ENCODE data around the gene CD300LG.

DNA sequence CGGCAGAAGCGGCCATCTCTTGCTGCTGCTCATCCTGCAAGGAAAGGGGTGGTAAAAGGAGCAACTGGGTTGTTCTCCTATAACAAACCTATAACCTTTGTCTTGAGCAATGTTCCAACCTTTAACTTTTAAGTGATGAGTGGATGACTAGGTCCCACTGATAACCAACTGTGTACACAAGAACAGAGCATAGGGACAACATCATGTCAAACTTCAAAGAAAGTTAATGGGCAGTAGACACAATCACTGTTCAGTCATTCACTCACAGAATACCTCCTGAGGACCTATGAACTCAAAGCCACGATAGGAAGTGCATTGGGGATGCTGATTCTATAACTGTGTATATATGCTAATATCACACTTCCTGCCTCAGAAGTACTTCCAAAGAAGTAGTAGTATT is 45.1 kb upstream of the CD300LG start:
- no peak for TF ChIP-seq REST (IDR thresholded peaks at IDR 0.05; ENCODE audit: unreplicated experiment)
- no peak for TF ChIP-seq EZH2 (IDR thresholded peaks at IDR 0.05; ENCODE audit: low read depth, unreplicated experiment)
- no peak for TF ChIP-seq CTCF (conservative IDR thresholded peaks at IDR 0.05; ENCODE audit: low read depth in 2 of 2)
- TF ChIP-seq STAT1 (IDR thresholded peaks at IDR 0.05; ENCODE audit: unreplicated experiment) = no peak
- no peak for TF ChIP-seq CREB1 (CRISPR knock-in tag; IDR thresholded peaks at IDR 0.05; ENCODE audit: low read depth)
- no peak for TF ChIP-seq JUNB (IDR thresholded peaks at IDR 0.05; ENCODE audit: unreplicated experiment)
- no peak for TF ChIP-seq ZNF331 (CRISPR knock-in tag; IDR thresholded peaks at IDR 0.05; ENCODE audit: low read depth)
- no peak for TF ChIP-seq POLR2AphosphoS5 (IDR thresholded peaks at IDR 0.05; ENCODE audit: low read depth)
- TF ChIP-seq EZH2phosphoT487 (IDR thresholded peaks at IDR 0.05; ENCODE audit: unreplicated experiment) = no peak
- TF ChIP-seq ZNF114 (CRISPR knock-in tag; IDR thresholded peaks at IDR 0.05) = no peak
- TF ChIP-seq, protein P1, sequence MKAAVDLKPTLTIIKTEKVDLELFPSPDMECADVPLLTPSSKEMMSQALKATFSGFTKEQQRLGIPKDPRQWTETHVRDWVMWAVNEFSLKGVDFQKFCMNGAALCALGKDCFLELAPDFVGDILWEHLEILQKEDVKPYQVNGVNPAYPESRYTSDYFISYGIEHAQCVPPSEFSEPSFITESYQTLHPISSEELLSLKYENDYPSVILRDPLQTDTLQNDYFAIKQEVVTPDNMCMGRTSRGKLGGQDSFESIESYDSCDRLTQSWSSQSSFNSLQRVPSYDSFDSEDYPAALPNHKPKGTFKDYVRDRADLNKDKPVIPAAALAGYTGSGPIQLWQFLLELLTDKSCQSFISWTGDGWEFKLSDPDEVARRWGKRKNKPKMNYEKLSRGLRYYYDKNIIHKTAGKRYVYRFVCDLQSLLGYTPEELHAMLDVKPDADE (IDR thresholded peaks at IDR 0.05) = no peak
- TF ChIP-seq, protein P2, sequence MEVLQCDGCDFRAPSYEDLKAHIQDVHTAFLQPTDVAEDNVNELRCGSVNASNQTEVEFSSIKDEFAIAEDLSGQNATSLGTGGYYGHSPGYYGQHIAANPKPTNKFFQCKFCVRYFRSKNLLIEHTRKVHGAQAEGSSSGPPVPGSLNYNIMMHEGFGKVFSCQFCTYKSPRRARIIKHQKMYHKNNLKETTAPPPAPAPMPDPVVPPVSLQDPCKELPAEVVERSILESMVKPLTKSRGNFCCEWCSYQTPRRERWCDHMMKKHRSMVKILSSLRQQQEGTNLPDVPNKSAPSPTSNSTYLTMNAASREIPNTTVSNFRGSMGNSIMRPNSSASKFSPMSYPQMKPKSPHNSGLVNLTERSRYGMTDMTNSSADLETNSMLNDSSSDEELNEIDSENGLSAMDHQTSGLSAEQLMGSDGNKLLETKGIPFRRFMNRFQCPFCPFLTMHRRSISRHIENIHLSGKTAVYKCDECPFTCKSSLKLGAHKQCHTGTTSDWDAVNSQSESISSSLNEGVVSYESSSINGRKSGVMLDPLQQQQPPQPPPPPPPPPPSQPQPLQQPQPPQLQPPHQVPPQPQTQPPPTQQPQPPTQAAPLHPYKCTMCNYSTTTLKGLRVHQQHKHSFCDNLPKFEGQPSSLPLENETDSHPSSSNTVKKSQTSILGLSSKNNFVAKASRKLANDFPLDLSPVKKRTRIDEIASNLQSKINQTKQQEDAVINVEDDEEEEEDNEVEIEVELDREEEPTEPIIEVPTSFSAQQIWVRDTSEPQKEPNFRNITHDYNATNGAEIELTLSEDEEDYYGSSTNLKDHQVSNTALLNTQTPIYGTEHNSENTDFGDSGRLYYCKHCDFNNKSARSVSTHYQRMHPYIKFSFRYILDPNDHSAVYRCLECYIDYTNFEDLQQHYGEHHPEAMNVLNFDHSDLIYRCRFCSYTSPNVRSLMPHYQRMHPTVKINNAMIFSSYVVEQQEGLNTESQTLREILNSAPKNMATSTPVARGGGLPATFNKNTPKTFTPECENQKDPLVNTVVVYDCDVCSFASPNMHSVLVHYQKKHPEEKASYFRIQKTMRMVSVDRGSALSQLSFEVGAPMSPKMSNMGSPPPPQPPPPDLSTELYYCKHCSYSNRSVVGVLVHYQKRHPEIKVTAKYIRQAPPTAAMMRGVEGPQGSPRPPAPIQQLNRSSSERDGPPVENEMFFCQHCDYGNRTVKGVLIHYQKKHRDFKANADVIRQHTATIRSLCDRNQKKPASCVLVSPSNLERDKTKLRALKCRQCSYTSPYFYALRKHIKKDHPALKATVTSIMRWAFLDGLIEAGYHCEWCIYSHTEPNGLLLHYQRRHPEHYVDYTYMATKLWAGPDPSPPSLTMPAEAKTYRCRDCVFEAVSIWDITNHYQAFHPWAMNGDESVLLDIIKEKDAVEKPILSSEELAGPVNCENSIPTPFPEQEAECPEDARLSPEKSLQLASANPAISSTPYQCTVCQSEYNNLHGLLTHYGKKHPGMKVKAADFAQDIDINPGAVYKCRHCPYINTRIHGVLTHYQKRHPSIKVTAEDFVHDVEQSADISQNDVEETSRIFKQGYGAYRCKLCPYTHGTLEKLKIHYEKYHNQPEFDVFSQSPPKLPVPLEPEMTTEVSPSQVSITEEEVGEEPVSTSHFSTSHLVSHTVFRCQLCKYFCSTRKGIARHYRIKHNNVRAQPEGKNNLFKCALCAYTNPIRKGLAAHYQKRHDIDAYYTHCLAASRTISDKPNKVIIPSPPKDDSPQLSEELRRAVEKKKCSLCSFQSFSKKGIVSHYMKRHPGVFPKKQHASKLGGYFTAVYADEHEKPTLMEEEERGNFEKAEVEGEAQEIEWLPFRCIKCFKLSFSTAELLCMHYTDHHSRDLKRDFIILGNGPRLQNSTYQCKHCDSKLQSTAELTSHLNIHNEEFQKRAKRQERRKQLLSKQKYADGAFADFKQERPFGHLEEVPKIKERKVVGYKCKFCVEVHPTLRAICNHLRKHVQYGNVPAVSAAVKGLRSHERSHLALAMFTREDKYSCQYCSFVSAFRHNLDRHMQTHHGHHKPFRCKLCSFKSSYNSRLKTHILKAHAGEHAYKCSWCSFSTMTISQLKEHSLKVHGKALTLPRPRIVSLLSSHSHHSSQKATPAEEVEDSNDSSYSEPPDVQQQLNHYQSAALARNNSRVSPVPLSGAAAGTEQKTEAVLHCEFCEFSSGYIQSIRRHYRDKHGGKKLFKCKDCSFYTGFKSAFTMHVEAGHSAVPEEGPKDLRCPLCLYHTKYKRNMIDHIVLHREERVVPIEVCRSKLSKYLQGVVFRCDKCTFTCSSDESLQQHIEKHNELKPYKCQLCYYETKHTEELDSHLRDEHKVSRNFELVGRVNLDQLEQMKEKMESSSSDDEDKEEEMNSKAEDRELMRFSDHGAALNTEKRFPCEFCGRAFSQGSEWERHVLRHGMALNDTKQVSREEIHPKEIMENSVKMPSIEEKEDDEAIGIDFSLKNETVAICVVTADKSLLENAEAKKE (CRISPR knock-in tag; IDR thresholded peaks at IDR 0.05) = no peak
- no peak for TF ChIP-seq NANOG (IDR thresholded peaks at IDR 0.05; ENCODE audit: borderline replicate concordance)

All from GM23338 (cell line).